GM21367 (cell line): ENCODE data around the gene CDK18.
A peak's percentile ranks its signal among the peaks of the same experiment; 100 is the strongest.
"Not testable (repeated sequence)": the region's sequence is repeated elsewhere in the genome, so short reads cannot be mapped to it uniquely, and the experiment has no call there.

Source experiments
- ATAC-seq: cut with Tn5 transposase; IDR thresholded peaks from one replicate; pipeline ENCODE4 v1.9.1; 2021; ENCODE audit not compliant: unreplicated experiment

Gene CDK18

DNA sequence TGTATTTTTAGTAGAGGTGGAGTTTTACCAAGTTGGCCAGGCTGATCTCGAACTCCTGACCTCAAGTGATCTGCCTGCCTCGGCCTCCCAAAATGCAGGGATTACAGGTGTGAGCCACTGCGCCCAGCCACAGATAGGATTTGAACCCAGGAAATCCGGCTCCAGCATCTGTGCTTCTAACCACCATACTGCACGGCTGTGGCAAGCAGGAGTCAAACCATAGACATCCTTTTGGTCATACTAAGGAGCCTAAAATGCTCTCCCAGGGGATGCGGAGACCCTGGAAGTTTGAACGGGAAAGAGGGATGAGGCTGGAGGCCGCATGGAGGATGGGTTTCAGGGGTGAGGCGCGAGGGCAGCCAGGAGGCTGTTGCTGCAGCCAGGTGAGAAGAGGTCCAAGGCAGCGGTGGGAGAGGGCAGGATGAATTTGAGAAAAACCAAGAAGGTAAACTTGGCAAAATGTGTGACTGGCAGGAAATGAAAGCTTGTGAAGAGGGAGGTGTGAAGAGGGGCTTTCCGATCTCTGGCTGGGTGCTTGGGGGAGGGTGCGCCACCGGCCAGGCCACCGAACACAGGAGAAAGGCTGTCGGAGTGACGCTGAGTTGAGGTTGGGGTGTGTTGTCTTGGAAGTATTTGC is 24.0 kb upstream of the CDK18 start:
- ATAC-seq: no peak

DNA sequence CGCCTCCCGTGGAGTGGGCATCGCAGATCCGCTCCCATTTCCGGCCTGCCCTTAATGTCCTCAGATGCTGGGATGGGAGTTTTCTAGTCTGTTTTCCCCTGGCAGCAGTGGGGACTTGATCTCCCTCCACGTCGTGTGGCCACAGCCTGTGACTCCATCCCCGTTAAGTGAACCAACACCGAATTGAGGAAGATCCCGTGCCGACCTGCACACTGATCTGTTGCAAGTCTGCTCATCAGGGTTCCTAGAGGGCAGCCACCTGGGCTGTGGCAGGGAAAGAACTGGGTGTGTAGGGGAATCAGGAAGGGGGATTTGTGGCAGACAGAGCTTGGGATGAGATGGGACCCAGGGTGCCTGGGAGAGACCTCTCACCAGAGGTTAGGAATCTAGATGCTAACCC is 23.3 kb upstream of the CDK18 start:
- ATAC-seq: no peak

DNA sequence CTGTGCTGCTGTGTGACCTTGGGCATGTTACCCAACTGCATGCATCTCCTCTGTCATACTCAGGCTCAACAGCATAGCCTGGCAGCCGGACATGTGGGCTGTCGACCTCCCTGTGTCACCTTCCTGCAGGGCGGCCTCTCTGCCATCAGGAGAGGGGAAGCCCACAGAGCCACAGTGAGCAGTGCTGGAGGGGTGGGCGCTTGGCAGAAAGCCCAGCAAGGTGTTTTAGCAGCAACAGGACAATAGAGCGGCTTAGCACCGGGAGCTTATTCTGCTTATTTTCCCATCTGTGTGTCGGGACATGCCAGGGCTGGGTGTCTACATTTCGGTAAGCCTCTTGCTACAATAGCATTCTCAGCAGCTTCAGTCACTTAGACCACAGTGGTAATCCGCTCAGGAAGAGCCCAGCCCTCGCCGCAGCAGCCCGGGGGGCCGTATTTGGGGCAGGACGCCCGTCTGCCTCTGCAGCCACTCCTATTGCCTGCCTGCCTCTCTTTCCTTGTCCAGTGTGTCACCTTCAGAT is 22.8 kb upstream of the CDK18 start:
- no peak for ATAC-seq

DNA sequence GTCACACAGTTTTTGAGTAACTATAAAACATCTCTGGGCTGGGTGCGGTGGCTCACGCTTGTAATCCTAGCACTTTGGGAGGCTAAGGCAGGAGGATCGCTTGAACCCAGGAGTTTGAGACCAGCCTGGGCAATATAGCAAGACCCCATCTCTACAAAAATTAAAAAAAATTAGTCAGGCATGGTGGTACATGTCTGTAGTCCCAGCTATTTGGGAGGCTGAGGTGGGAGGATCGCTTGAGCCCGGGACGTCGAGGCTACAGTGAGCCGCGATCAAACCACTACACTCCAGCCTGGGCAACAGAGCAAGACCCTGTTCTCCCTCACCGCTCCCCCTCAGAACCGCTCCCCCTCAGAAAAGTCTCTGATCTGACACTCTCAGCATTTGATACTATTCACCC is 21.9 kb upstream of the CDK18 start:
- ATAC-seq: not testable (repeated sequence)

DNA sequence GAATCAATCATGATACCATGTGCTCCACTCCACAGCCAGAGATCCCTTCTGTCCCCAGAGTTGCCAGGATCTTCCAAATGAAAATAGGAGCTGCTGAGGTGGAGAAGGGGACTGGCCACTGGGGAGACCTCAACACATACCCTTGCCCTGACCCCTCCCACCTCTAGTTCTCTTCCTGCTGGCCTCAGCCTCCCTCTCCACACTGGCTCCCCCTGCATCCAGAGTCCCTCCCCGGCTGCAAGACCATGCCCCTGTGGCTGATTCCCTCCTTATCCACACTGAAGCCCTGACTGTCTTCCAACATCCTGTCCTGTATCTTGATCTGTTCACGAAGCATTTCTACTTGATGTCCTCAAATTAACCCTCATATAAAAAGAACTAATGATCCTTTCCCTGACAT is 21.1 kb upstream of the CDK18 start:
- ATAC-seq: no peak

DNA sequence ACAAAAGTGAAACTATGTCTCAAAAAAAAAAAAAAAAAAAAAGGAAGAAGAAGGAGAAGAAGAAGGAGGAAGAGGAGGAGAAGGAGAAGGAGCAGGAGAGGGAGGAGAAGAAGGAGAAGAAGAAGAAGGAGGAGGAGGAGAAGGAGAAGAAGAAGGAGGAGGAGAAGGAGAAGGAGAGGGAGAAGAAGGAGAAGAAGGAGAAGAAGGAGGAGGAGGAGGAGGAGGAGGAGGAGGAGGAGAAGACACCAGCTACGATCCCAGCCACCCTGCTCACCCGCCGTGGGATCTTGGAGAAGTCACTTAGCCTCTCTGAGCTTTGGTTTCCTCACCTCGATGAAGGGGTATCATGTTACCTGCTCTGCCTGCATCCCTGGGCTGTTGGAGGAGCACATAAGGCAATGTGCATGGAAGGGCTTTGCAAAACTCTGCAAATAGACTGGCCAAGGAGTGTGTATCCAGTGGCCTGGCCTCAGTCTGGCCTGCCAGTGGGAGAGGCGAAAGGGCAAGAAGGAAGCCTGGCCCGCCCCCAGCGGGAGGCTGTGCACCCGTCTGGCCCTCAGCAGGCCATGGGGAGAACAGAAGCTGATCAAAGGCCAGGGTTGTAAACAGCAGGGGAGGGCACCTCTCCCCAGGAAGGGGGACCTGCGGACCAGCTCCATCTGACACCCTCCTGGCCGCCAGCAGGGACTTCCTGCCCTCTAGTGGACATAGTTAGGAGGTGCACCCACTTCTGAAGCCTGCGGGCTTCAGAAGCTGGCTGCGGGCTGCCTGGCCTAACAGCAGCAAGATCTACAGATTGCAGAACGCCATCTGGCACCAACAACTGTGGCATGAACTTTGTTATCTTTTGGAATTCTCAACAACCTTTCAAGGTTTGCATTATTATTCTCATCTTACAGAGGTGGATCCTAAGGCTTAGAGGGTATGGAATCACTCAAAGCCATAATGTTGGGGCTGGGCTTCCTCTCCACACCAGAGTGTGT is 19.2 kb upstream of the CDK18 start:
- ATAC-seq: no peak

DNA sequence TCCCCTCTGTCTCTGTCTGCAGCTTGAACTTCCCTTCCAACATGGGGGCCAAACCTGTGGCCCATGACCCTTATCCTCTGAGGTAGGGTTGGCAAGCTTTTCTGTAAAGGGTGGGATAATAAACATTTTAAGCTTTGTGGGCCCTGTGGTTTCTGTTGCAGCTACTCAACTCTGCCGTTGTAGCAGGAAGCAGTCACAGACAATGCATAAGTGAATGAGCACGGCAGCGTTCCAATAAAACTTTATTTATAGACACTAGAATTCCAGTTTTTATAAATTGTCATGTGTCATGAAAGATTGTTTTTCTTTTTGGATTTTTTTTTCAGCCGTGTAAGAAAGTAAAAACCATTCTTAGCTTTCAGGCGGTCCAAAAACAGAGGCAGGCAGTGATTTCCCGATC is 18.2 kb upstream of the CDK18 start:
- ATAC-seq: no peak

DNA sequence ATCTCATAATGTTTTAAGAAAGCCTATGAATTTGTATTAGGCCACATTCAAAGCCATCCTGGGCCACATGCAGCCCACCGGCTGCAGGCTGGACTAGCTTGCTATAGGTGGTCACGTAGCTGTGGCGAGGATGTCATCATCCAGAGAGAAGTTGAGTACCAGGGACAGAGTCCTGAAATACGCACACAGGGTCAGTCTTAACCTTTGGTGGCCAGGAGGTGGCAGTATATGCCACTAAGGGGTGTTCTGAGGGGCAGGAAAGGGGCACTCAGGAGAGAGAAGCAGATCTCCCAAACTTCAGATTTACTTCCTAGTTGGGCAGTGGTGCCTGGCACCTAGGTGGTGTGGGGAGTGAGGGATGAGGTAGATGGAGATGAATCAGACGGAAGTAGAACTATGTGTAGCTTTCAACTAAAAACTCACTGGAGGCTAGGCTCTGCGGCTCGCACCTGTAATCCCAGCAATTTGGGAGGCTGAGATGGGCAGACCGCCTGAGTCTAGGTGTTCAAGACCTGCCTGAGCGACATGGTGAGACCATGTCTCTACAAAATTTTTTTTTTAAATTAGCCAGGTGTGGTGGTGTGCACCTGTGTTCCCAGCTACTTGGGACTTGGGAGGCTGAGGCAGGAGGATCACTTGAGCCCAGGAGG is 16.3 kb upstream of the CDK18 start:
- peak; percentile 51 for ATAC-seq

DNA sequence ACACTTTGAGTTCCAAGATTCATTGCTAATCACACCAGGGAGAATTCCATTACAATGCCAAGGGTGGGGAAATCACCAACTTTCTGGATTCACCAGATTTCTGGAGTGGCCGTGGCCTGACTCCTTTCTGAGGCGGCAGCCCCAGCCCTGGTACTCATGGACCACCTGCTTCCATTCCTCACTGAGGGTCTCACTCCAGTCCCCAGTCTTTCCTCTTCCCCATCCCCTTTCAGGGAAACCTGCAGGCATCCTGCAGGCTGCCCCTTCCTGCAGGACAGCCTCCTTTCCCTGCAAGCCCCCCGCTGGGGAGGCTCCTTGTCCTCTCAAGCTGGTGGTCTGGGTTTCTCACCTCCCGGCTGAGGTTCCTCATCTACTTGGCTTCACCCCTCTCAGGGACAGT is 12.7 kb upstream of the CDK18 start:
- no peak for ATAC-seq

DNA sequence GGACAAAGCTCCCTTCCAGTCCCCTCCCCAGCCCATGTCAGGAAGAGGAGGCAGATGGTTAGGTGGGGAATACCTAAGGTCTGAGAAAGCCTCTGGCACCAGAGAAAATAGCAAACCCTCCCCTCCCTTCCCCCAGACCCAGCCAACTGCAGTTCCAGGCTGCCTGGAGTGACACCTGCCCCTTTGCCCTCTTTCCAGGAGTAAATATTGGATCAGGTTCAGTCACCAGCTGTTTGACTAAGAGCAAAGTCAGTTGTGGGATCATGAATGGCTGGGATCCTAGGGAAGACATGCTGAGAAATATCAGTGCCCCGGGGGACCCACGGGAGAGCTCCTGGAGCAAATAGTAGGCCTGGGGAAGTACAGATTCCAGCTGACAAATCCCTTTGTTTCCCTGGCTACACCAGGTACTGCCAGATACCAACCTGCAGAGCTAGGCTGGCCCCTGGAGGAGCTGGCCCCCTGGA is 12.2 kb upstream of the CDK18 start:
- ATAC-seq: no peak

DNA sequence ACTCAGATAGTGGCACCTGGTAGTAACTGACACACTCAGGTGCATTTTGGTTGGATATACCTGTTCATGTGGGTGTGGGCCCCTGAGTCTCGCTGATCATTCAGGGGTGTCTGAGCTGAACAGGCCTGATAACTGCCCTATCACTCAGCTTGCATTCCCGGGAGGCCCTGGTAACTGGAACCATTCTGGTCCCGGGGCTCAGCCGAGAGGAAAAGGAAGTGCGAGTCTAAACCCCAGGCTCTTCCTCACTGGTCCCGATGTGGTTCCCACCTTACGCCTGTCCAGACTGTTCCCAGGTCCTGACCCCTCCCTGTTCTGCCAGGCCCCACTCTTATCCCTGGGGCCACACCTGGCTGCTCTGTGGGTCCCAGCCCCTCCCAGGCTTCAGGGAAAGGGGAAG is 11.7 kb upstream of the CDK18 start:
- ATAC-seq: no peak

DNA sequence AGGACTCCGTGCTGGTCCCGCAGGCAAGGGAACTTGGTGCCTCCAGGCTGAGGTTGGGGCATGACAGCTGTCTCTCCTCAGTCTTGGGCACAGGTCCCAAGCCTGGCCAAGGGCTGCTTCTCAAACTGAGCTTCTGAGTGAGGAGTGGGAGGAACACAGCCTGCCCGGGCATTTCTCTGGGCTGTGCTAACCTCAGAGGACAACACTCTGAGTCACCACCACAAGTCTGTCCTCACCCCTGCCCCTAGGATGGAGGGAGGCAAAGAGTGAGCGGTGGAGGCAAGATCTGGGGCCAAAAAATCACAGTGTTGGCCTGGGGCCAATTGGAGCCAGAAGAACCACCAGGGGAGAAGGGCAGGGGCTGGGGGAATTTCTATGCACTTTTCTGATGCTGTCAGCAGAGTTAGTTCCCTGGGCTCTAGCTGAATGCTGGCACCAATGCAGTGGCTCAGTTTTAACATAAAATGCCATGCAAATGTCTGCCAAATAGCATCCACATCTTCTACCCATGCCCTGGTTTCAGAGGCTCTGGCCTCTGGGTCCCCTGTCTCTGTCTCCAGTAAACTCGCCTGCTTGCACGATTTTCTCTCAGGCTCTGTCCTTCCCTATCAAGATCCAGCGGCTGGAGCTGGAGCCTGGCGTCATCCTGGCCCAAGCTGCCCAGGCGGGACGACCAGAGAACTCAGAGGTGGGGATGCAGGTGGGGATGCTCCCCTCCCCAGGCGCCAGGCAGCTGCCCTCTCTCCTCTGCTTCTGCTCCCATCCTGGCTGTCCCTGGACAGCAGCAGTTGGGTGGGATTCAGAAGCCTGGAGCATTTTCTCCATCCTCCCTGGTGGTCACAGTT is 11.0 kb upstream of the CDK18 start:
- no peak for ATAC-seq

DNA sequence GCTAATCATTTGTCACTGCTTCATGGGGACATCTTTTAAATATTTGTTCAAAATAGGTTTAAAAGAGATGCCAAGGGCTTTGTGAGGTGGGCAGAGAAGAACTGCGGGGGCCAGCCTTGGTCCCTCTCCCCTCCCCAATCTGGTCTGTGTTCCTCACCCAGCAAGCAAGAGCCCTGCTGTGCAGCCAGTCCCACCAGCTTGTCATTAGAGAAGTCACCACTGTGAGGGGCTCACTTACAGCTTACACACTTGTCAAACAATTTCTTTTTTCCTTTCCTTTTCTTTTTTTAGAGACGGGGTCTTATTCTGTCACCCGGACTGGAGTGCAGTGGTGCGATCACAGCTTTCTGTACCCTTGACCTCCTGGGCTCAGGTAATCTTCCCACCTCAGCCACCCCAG is 10.4 kb upstream of the CDK18 start:
- no peak for ATAC-seq

DNA sequence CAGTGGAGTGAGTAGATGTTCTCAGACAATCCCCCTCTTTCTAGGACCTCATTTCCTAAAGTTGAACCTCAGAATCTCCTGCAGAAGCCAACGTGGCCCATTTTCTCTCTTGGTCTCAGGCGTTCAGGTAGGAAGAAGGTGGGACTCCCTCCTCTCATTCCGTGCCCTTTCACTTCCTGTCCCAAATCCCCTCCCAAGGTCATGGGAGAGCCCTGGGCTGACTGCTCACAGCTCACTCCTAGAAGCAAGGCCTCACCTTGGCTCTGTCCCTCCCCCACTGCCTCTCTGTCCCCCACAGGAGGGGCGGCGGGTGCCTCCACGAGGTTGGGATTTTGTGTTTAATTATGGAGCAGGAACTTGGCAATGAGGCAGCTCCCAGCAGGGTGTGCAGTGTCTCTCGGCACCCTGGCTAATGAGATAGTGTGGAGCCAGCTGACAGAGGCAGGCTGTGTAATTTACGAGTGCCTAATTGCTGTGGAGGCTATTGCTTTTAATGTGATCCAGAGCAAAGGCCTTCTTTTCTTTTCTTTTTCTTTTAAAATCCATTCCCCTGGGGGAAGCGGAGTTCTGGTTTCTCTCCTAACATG is 9.1 kb upstream of the CDK18 start:
- no peak for ATAC-seq

DNA sequence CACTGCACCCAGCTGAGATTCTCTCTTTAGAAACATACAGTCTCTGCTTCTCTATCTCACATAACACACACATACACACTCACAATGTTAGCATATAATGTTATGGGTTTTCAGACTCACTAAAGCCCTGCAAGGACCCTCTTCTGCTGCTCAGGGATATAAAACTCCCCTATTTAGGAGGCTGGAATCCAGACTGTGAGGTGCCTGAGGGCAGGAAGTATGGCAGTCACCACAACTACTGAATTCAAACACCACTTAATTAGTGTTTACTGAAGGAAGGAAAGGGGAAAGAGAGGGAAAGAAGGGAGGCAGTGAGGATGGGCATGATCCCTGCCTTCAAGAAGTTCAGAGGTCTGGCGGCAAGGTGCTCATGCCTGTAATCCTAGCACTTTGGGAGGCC is 7.8 kb upstream of the CDK18 start:
- no peak for ATAC-seq

DNA sequence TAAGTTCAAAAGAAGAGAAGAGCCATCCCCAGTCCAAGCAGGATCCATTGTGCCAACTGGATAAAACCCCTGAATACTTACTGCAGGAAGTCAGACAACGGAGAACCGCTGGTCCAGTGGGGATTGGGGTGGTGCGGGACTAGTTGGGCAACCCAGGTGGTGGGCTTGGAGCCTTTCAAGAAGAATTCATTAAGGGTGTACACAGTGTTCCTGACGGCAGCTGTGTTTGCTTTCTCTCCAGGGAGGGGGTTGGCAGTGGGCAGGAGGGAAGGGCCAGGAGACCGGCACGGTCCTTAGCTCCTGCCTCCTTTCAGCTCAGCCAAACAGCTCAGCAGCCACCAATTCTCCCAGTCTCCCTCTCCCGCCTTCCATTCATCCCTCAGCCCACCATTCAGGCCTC is 7.1 kb upstream of the CDK18 start:
- no peak for ATAC-seq

DNA sequence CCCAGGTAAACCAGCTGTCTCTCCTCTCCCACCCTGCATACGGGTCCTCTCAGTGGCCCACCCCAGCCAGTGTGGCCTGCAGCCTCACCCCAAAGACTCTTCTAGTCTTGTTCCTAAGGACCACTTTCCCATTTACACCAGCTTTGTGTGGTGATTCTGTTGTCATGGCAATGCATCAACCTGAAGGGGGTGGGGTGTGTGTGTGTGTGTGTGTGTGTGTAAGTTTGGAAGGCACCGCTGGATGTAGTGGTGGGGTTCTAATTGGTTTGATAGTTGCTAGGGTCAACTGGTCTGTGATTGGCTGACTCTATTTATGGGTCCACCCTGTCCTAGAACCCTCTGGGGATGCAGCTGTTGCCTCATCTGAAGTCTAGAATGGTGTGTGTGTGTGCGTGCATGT is 4.7 kb upstream of the CDK18 start:
- ATAC-seq: no peak

DNA sequence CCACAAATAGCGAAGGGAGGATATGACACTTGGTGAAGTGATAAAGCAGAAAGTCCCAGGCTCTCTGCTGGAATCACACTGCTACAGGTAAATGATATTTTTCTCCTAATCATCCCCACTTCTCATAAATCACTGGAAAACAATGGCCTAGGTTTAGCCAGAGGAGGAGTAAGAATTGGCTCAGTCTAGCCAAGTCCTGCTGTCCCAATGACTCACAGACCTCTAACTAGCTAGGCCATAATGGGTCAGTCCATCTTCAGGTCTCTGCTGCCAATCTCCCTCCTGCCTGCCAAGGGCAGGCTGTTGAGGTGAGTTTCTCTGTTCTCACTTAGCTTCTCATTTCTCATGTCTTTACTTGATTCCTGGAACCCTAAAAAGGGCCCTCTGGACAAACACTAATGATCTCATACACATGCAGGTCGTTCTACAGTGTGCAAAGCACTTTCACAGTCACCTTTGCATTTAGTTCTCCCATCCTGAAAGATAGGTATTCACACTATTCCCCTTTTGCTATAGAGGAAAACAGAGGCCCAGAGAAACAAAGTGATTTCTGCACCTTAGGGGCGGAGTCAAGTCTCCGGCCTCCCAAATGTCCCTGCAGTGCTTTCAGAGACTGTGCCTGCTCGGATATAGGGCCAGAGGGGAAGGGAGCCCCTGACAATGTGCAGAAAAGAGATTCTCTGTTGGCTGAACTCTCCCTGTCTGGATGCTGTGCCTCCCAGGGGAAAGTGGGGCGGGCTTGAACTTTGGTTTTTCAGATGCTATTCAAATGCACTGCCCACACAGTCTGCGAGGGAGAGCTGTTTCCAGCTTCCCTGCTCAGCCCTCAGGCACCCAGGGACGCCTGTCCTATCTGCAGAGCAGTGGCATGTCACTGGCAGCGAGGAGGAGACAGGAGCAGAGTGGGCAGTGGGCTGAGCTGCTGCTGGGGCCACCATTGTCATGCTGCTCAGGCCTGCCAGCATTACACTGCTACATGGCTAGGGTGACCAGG is 3.9 kb upstream of the CDK18 start:
- ATAC-seq: no peak
